ENCODE data around the gene NCR3LG1.

The NCR3LG1 gene

GRCh38 chr11:17351510-17352176, at the start of gene NCR3LG1:
Gene NCR3LG1, plus strand, starts transcription at chr11:17351800. Its CDS starts 170 bp downstream, at chr11:17351970.
- Mint-ChIP-seq H3K4me3 (peak within 1 kb of the TSS; percentile 78), H3K27ac (peak within 1 kb of the TSS; percentile 46), H3K4me1 (peaks cover 20% of the 10 kb centered on the region), H3K36me3 (no peaks in the 10 kb centered on the region), H3K9me3 (no peaks in the 10 kb centered on the region), H3K27me3 (peaks cover 11% of the 10 kb centered on the region)
- DNase-seq (ENCODE audit: low spot score in 2 of 2): peak; percentile 21 to 57
- ATAC-seq (ENCODE audit: low read depth): peak; percentile 68

GRCh38 chr11:17313349-17314231, 38.0 kb upstream of the NCR3LG1 start:
- DNase-seq (ENCODE audit: low spot score in 2 of 2): no peak
- ATAC-seq (ENCODE audit: low read depth): no peak
- Mint-ChIP-seq H3K9me3 (no peaks in the 10 kb centered on the region), H3K36me3 (peaks cover 2% of the 10 kb centered on the region), H3K27me3 (no peaks in the 10 kb centered on the region), H3K4me3 (no peak overlapping the region), H3K27ac (no peak overlapping the region), H3K4me1 (no peaks in the 10 kb centered on the region)

- H3K27me3 Mint-ChIP-seq: no peaks in the 10 kb centered on the region
- ATAC-seq (ENCODE audit: low read depth) (no peak), DNase-seq (ENCODE audit: low spot score in 2 of 2) (no peak)
- peaks cover 2% of the 10 kb centered on the region for H3K36me3 Mint-ChIP-seq
- H3K4me1 Mint-ChIP-seq: no peaks in the 10 kb centered on the region
- H3K27ac Mint-ChIP-seq: no peak overlapping the region
- H3K4me3 Mint-ChIP-seq: no peak overlapping the region
- H3K9me3 Mint-ChIP-seq: no peaks in the 10 kb centered on the region
Measured at GRCh38 chr11:17314232-17314547, 37.4 kb upstream of the NCR3LG1 start.

- H3K4me3 Mint-ChIP-seq: no peak overlapping the region
- no peaks in the 10 kb centered on the region for H3K4me1 Mint-ChIP-seq
- no peak for DNase-seq (ENCODE audit: low spot score in 2 of 2)
- no peaks in the 10 kb centered on the region for H3K27me3 Mint-ChIP-seq
- ATAC-seq (ENCODE audit: low read depth): no peak
- no peak overlapping the region for H3K27ac Mint-ChIP-seq
- peaks cover 5% of the 10 kb centered on the region for H3K36me3 Mint-ChIP-seq
- H3K9me3 Mint-ChIP-seq: no peaks in the 10 kb centered on the region
Measured at GRCh38 chr11:17314904-17315426, 36.6 kb upstream of the NCR3LG1 start.

- H3K4me1 Mint-ChIP-seq: no peaks in the 10 kb centered on the region
- no peak overlapping the region for H3K27ac Mint-ChIP-seq
- no peak for ATAC-seq (ENCODE audit: low read depth)
- H3K4me3 Mint-ChIP-seq: no peak overlapping the region
- H3K27me3 Mint-ChIP-seq: no peaks in the 10 kb centered on the region
- no peak for DNase-seq (ENCODE audit: low spot score in 2 of 2)
- H3K9me3 Mint-ChIP-seq: peaks cover 5% of the 10 kb centered on the region
- H3K36me3 Mint-ChIP-seq: peaks cover 17% of the 10 kb centered on the region
Measured at GRCh38 chr11:17328871-17329494, 22.6 kb upstream of the NCR3LG1 start.

- no peak overlapping the region for H3K27ac Mint-ChIP-seq
- no peaks in the 10 kb centered on the region for H3K9me3 Mint-ChIP-seq
- H3K27me3 Mint-ChIP-seq: no peaks in the 10 kb centered on the region
- H3K36me3 Mint-ChIP-seq: peaks cover 7% of the 10 kb centered on the region
- no peak overlapping the region for H3K4me3 Mint-ChIP-seq
- ATAC-seq (ENCODE audit: low read depth) (no peak), DNase-seq (ENCODE audit: low spot score in 2 of 2) (no peak)
- H3K4me1 Mint-ChIP-seq: no peaks in the 10 kb centered on the region
Measured at GRCh38 chr11:17331669-17332068, 19.9 kb upstream of the NCR3LG1 start.

- no peaks in the 10 kb centered on the region for H3K27me3 Mint-ChIP-seq
- H3K27ac Mint-ChIP-seq: no peak overlapping the region
- DNase-seq (ENCODE audit: low spot score in 2 of 2): no peak
- ATAC-seq (ENCODE audit: low read depth): no peak
- H3K36me3 Mint-ChIP-seq: peaks cover 2% of the 10 kb centered on the region
- no peak overlapping the region for H3K4me3 Mint-ChIP-seq
- H3K4me1 Mint-ChIP-seq: no peaks in the 10 kb centered on the region
- no peaks in the 10 kb centered on the region for H3K9me3 Mint-ChIP-seq
Measured at GRCh38 chr11:17333799-17334586, 17.6 kb upstream of the NCR3LG1 start.

- Mint-ChIP-seq H3K4me1 (no peaks in the 10 kb centered on the region), H3K27me3 (no peaks in the 10 kb centered on the region), H3K27ac (no peak overlapping the region), H3K36me3 (no peaks in the 10 kb centered on the region), H3K4me3 (no peak overlapping the region), H3K9me3 (no peaks in the 10 kb centered on the region)
- DNase-seq (ENCODE audit: low spot score in 2 of 2) (no peak), ATAC-seq (ENCODE audit: low read depth) (no peak)
Measured at GRCh38 chr11:17343257-17343656, 8.3 kb upstream of the NCR3LG1 start.

GRCh38 chr11:17343907-17344306, 7.7 kb upstream of the NCR3LG1 start:
- no peaks in the 10 kb centered on the region for H3K36me3 Mint-ChIP-seq
- no peak overlapping the region for H3K27ac Mint-ChIP-seq
- H3K9me3 Mint-ChIP-seq: no peaks in the 10 kb centered on the region
- no peaks in the 10 kb centered on the region for H3K27me3 Mint-ChIP-seq
- DNase-seq (ENCODE audit: low spot score in 2 of 2): no peak
- H3K4me3 Mint-ChIP-seq: no peak overlapping the region
- ATAC-seq (ENCODE audit: low read depth): no peak
- no peaks in the 10 kb centered on the region for H3K4me1 Mint-ChIP-seq

GRCh38 chr11:17347676-17348075, 3.9 kb upstream of the NCR3LG1 start:
- peaks cover 10% of the 10 kb centered on the region for H3K4me1 Mint-ChIP-seq
- peaks cover 7% of the 10 kb centered on the region for H3K27me3 Mint-ChIP-seq
- no peak for DNase-seq (ENCODE audit: low spot score in 2 of 2)
- H3K9me3 Mint-ChIP-seq: no peaks in the 10 kb centered on the region
- H3K36me3 Mint-ChIP-seq: no peaks in the 10 kb centered on the region
- no peak overlapping the region for H3K27ac Mint-ChIP-seq
- no peak for ATAC-seq (ENCODE audit: low read depth)
- H3K4me3 Mint-ChIP-seq: no peak overlapping the region

GRCh38 chr11:17350455-17351171, 987 bp upstream of the NCR3LG1 start:
- H3K27me3 Mint-ChIP-seq: peaks cover 11% of the 10 kb centered on the region
- H3K27ac Mint-ChIP-seq: no peak overlapping the region
- H3K4me3 Mint-ChIP-seq: peak overlapping the region; percentile 74
- peaks cover 20% of the 10 kb centered on the region for H3K4me1 Mint-ChIP-seq
- H3K9me3 Mint-ChIP-seq: no peaks in the 10 kb centered on the region
- DNase-seq (ENCODE audit: low spot score in 2 of 2) (no peak), ATAC-seq (ENCODE audit: low read depth) (no peak)
- H3K36me3 Mint-ChIP-seq: no peaks in the 10 kb centered on the region

GRCh38 chr11:17351172-17351509, 459 bp upstream of the NCR3LG1 start:
- ATAC-seq (ENCODE audit: low read depth) (no peak), DNase-seq (ENCODE audit: low spot score in 2 of 2) (no peak)
- Mint-ChIP-seq H3K9me3 (no peaks in the 10 kb centered on the region), H3K36me3 (no peaks in the 10 kb centered on the region), H3K27ac (no peak overlapping the region), H3K4me3 (peak overlapping the region; percentile 74), H3K4me1 (peaks cover 20% of the 10 kb centered on the region), H3K27me3 (peaks cover 11% of the 10 kb centered on the region)
